GM23338 (cell line): ENCODE results near the gene ZNF614.

ENCODE experiments used
- CREB1 ChIP-seq: fragments of 250-450 bp; sonication (Bioruptor Pico); IDR thresholded peaks from 2 replicates; pipeline ENCODE4 v1.5.0; 2020; ENCODE audit warnings: low read depth, mild to moderate bottlenecking, moderate library complexity
- EZH2 ChIP-seq: fragments of 200-600 bp; sonication (generic); IDR thresholded peaks from one replicate; pipeline ENCODE4 v1.8.0; 2017; ENCODE audit warnings: antibody characterized with exemption, mild to moderate bottlenecking, low read depth; ENCODE audit not compliant: unreplicated experiment
- EZH2phosphoT487 ChIP-seq: fragments of 200-600 bp; sonication (generic); IDR thresholded peaks from one replicate; pipeline ENCODE4 v1.8.1; 2018; ENCODE audit warnings: antibody characterized with exemption; ENCODE audit not compliant: unreplicated experiment
- TF ChIP-seq, protein P1 (sequence below), 2 experiments: fragments of 200-600 bp in 1 of 2; sonication (generic) in 1 of 2; conservative IDR thresholded peaks; 2 replicates each; pipeline versions ENCODE4 v1.5.1 to v1.6.1; 2016 to 2017; ENCODE audit warnings: antibody characterized with exemption in 2 of 2, low read depth in 2 of 2, mild to moderate bottlenecking in 2 of 2, moderate library complexity in 1 of 2

GRCh38 chr19:52028027-52028779 lies at the start of gene ZNF614:
- TF ChIP-seq, protein P1, sequence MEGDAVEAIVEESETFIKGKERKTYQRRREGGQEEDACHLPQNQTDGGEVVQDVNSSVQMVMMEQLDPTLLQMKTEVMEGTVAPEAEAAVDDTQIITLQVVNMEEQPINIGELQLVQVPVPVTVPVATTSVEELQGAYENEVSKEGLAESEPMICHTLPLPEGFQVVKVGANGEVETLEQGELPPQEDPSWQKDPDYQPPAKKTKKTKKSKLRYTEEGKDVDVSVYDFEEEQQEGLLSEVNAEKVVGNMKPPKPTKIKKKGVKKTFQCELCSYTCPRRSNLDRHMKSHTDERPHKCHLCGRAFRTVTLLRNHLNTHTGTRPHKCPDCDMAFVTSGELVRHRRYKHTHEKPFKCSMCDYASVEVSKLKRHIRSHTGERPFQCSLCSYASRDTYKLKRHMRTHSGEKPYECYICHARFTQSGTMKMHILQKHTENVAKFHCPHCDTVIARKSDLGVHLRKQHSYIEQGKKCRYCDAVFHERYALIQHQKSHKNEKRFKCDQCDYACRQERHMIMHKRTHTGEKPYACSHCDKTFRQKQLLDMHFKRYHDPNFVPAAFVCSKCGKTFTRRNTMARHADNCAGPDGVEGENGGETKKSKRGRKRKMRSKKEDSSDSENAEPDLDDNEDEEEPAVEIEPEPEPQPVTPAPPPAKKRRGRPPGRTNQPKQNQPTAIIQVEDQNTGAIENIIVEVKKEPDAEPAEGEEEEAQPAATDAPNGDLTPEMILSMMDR (conservative IDR thresholded peaks at IDR 0.05; ENCODE audit: low read depth in 2 of 2), result no peak
- TF ChIP-seq EZH2phosphoT487 (no peak), EZH2 (no peak), CREB1 (CRISPR knock-in tag) (peak; percentile 98)
